ENCODE results near the gene RDX.
"Not testable (repeated sequence)": the region's sequence is repeated elsewhere in the genome, so short reads cannot be mapped to it uniquely, and the experiment has no call there.

Gene RDX

GRCh38 chr11:110242188-110242587 lies 54.2 kb downstream of the RDX start:
- Mint-ChIP-seq H3K9me3 (no peaks in the 10 kb centered on the region), H3K36me3 (ENCODE audit: insufficient read depth) (peaks cover 46% of the 10 kb centered on the region), H3K27ac (no peak overlapping the region), H3K4me3 (no peak overlapping the region), H3K27me3 (no peaks in the 10 kb centered on the region), H3K4me1 (ENCODE audit: low read depth in 2 of 2) (peaks cover 0 to 1% of the 10 kb centered on the region in 2 donors)
- DNase-seq (no peak), ATAC-seq (replicated peaks) (no peak)

- no peak for ATAC-seq (replicated peaks)
- no peak overlapping the region for H3K4me3 Mint-ChIP-seq
- H3K27me3 Mint-ChIP-seq = no peaks in the 10 kb centered on the region
- no peak for DNase-seq
- H3K36me3 Mint-ChIP-seq (ENCODE audit: insufficient read depth) = peaks cover 68% of the 10 kb centered on the region
- no peaks in the 10 kb centered on the region for H3K9me3 Mint-ChIP-seq
- no peak overlapping the region for H3K27ac Mint-ChIP-seq
- H3K4me1 Mint-ChIP-seq (ENCODE audit: low read depth in 2 of 2) = peaks cover 0 to 1% of the 10 kb centered on the region in 2 donors
Observed at GRCh38 chr11:110235966-110236365, 60.4 kb downstream of the RDX start.

- Mint-ChIP-seq H3K27ac (no peak overlapping the region), H3K9me3 (no peaks in the 10 kb centered on the region), H3K27me3 (no peaks in the 10 kb centered on the region), H3K4me1 (ENCODE audit: low read depth in 2 of 2) (no peaks in the 10 kb centered on the region), H3K4me3 (no peak overlapping the region), H3K36me3 (ENCODE audit: insufficient read depth) (peaks cover 40% of the 10 kb centered on the region)
- ATAC-seq (replicated peaks) = no peak
- no peak for DNase-seq
Observed at GRCh38 chr11:110230377-110230776, 66.0 kb downstream of the RDX start.

GRCh38 chr11:110219006-110219785 lies 77.2 kb downstream of the RDX start:
- no peak for DNase-seq
- H3K4me3 Mint-ChIP-seq = no peak overlapping the region
- no peaks in the 10 kb centered on the region for H3K4me1 Mint-ChIP-seq (ENCODE audit: low read depth in 2 of 2)
- no peaks in the 10 kb centered on the region for H3K9me3 Mint-ChIP-seq
- peaks cover 3% of the 10 kb centered on the region for H3K36me3 Mint-ChIP-seq (ENCODE audit: insufficient read depth)
- no peaks in the 10 kb centered on the region for H3K27me3 Mint-ChIP-seq
- ATAC-seq (replicated peaks) = no peak
- H3K27ac Mint-ChIP-seq = no peak overlapping the region

- Mint-ChIP-seq H3K4me1 (ENCODE audit: low read depth in 2 of 2) (no peaks in the 10 kb centered on the region), H3K4me3 (no peak overlapping the region), H3K9me3 (no peaks in the 10 kb centered on the region), H3K27me3 (no peaks in the 10 kb centered on the region), H3K36me3 (ENCODE audit: insufficient read depth) (peaks cover 3% of the 10 kb centered on the region), H3K27ac (no peak overlapping the region)
- ATAC-seq (replicated peaks) (no peak), DNase-seq (no peak)
Observed at GRCh38 chr11:110217936-110218335, 78.5 kb downstream of the RDX start.

GRCh38 chr11:110217223-110217877 lies 79.1 kb downstream of the RDX start:
- Mint-ChIP-seq H3K4me1 (ENCODE audit: low read depth in 2 of 2) (no peaks in the 10 kb centered on the region), H3K27me3 (no peaks in the 10 kb centered on the region), H3K4me3 (no peak overlapping the region), H3K27ac (no peak overlapping the region), H3K9me3 (no peaks in the 10 kb centered on the region), H3K36me3 (ENCODE audit: insufficient read depth) (peaks cover 3% of the 10 kb centered on the region)
- DNase-seq = no peak
- no peak for ATAC-seq (replicated peaks)

- H3K4me3 Mint-ChIP-seq = peak overlapping the region; percentile 69 to 73
- H3K4me1 Mint-ChIP-seq (ENCODE audit: low read depth in 2 of 2); DNase-seq; H3K27me3 Mint-ChIP-seq; H3K9me3 Mint-ChIP-seq; ATAC-seq (replicated peaks); H3K36me3 Mint-ChIP-seq (ENCODE audit: insufficient read depth): not testable (repeated sequence)
- H3K27ac Mint-ChIP-seq = peak overlapping the region in 1 of 2 donors; percentile 78
Observed at GRCh38 chr11:110209313-110209694, 87.1 kb downstream of the RDX start.

GRCh38 chr11:110208678-110209312 lies 87.6 kb downstream of the RDX start:
- peak in 1 of 3 experiments; percentile 9 for DNase-seq
- not testable (repeated sequence) for H3K36me3 Mint-ChIP-seq (ENCODE audit: insufficient read depth); H3K27me3 Mint-ChIP-seq; H3K9me3 Mint-ChIP-seq; H3K4me1 Mint-ChIP-seq (ENCODE audit: low read depth in 2 of 2); ATAC-seq (replicated peaks)
- peak overlapping the region in 1 of 2 donors; percentile 78 for H3K27ac Mint-ChIP-seq
- H3K4me3 Mint-ChIP-seq = peak overlapping the region; percentile 69 to 73

- Mint-ChIP-seq H3K36me3 (ENCODE audit: insufficient read depth) (no peaks in the 10 kb centered on the region), H3K27me3 (no peaks in the 10 kb centered on the region)
Observed at GRCh38 chr11:110207123-110207522, 89.3 kb downstream of the RDX start.

GRCh38 chr11:110200836-110201235 lies 95.6 kb downstream of the RDX start:
- Mint-ChIP-seq H3K27me3 (no peaks in the 10 kb centered on the region), H3K36me3 (ENCODE audit: insufficient read depth) (no peaks in the 10 kb centered on the region), H3K27ac (no peak overlapping the region), H3K4me1 (ENCODE audit: low read depth in 2 of 2) (no peaks in the 10 kb centered on the region), H3K9me3 (no peaks in the 10 kb centered on the region), H3K4me3 (no peak overlapping the region)
- DNase-seq (no peak), ATAC-seq (replicated peaks) (no peak)

More at GRCh38 chr11:110207123-110207522, 89.3 kb downstream of the RDX start:
- Mint-ChIP-seq H3K4me1 (ENCODE audit: low read depth in 2 of 2) (peaks cover 0 to 7% of the 10 kb centered on the region in 2 donors), H3K4me3 (no peak overlapping the region), H3K9me3 (no peaks in the 10 kb centered on the region), H3K27ac (no peak overlapping the region)
- no peak for ATAC-seq (replicated peaks)
- no peak for DNase-seq

- Mint-ChIP-seq H3K27me3 (no peaks in the 10 kb centered on the region), H3K27ac (no peak overlapping the region), H3K4me3 (no peak overlapping the region), H3K4me1 (ENCODE audit: low read depth in 2 of 2) (no peaks in the 10 kb centered on the region), H3K36me3 (ENCODE audit: insufficient read depth) (no peaks in the 10 kb centered on the region), H3K9me3 (no peaks in the 10 kb centered on the region)
- ATAC-seq (replicated peaks) = no peak
- no peak for DNase-seq
Observed at GRCh38 chr11:110200241-110200640, 96.2 kb downstream of the RDX start.

GRCh38 chr11:110199184-110199981 lies 97.0 kb downstream of the RDX start:
- Mint-ChIP-seq H3K4me1 (ENCODE audit: low read depth in 2 of 2) (no peaks in the 10 kb centered on the region), H3K36me3 (ENCODE audit: insufficient read depth) (no peaks in the 10 kb centered on the region), H3K4me3 (no peak overlapping the region), H3K9me3 (no peaks in the 10 kb centered on the region), H3K27me3 (no peaks in the 10 kb centered on the region), H3K27ac (no peak overlapping the region)
- ATAC-seq (replicated peaks) = no peak
- no peak for DNase-seq

- no peak overlapping the region for H3K27ac Mint-ChIP-seq
Observed at GRCh38 chr11:110198031-110198729, 98.2 kb downstream of the RDX start.

More at GRCh38 chr11:110198031-110198729, 98.2 kb downstream of the RDX start:
- H3K27me3 Mint-ChIP-seq = no peaks in the 10 kb centered on the region
- H3K36me3 Mint-ChIP-seq (ENCODE audit: insufficient read depth) = no peaks in the 10 kb centered on the region
- no peaks in the 10 kb centered on the region for H3K9me3 Mint-ChIP-seq
- H3K4me1 Mint-ChIP-seq (ENCODE audit: low read depth in 2 of 2) = peaks cover 0 to under 1% of the 10 kb centered on the region in 2 donors
- ATAC-seq (replicated peaks) = no peak
- no peak for DNase-seq
- no peak overlapping the region for H3K4me3 Mint-ChIP-seq
